IMR-90 (cell line): Measurements from ENCODE around the gene CSGALNACT2.

Source experiments
- BHLHE40 ChIP-seq: fragments of 150-350 bp; IDR thresholded peaks from 2 replicates; pipeline ENCODE4 v1.6.1; 2016; ENCODE audit warnings: mild to moderate bottlenecking, low read depth, low read length
- CEBPB ChIP-seq: IDR thresholded peaks from 2 replicates; pipeline ENCODE4 v1.6.1; 2012; ENCODE audit warnings: low read depth, low read length, improper control_type of control experiment
- CTCF ChIP-seq: conservative IDR thresholded peaks from 2 replicates; pipeline ENCODE4 v1.5.1; 2012; ENCODE audit warnings: mild to moderate bottlenecking, low read depth, low read length, improper control_type of control experiment
- FOS ChIP-seq: fragments of 150-350 bp; IDR thresholded peaks from 2 replicates; pipeline ENCODE4 v1.6.1; 2016; ENCODE audit warnings: low read depth, low read length
- MAFK ChIP-seq: IDR thresholded peaks from 2 replicates; pipeline ENCODE4 v1.6.1; 2012; ENCODE audit warnings: low read depth, low read length, improper control_type of control experiment
- MXI1 ChIP-seq: IDR thresholded peaks from 2 replicates; pipeline ENCODE4 v1.6.1; 2012; ENCODE audit warnings: low read depth, mild to moderate bottlenecking, low read length, moderate library complexity, borderline replicate concordance
- POLR2A ChIP-seq: IDR thresholded peaks from 2 replicates; pipeline ENCODE4 v1.6.1; 2012; ENCODE audit warnings: mild to moderate bottlenecking, low read depth, low read length
- RAD21 ChIP-seq: IDR thresholded peaks from 2 replicates; pipeline ENCODE4 v1.6.1; 2012; ENCODE audit warnings: low read length, improper control_type of control experiment
- RCOR1 ChIP-seq: IDR thresholded peaks from 2 replicates; pipeline ENCODE4 v1.6.1; 2012; ENCODE audit warnings: mild to moderate bottlenecking, low read length, improper control_type of control experiment; ENCODE audit not compliant: insufficient replicate concordance
- RFX5 ChIP-seq: IDR thresholded peaks from 2 replicates; pipeline ENCODE4 v1.8.0; 2012; ENCODE audit warnings: low read depth, mild to moderate bottlenecking, low read length, moderate library complexity
- SMC3 ChIP-seq: fragments of 150-350 bp; IDR thresholded peaks from 2 replicates; pipeline ENCODE4 v1.6.1; 2016; ENCODE audit warnings: low read depth, mild to moderate bottlenecking, antibody characterized with exemption, low read length, moderate library complexity
- USF2 ChIP-seq: fragments of 150-350 bp; IDR thresholded peaks from 2 replicates; pipeline ENCODE4 v1.6.1; 2017; ENCODE audit warnings: mild to moderate bottlenecking, antibody characterized with exemption, low read length, low read depth

GRCh38 chr10:43117031-43117776 is 21.0 kb upstream of the CSGALNACT2 start:
- no peak for TF ChIP-seq RFX5
- TF ChIP-seq CTCF, result no peak
- TF ChIP-seq USF2, result no peak
- TF ChIP-seq POLR2A, result no peak
- no peak for TF ChIP-seq MXI1
- no peak for TF ChIP-seq BHLHE40
- no peak for TF ChIP-seq SMC3
- TF ChIP-seq RAD21, result no peak
- TF ChIP-seq MAFK, result no peak
- no peak for TF ChIP-seq RCOR1
- no peak for TF ChIP-seq FOS
- TF ChIP-seq CEBPB, result no peak
